Keratinocyte (primary cell): ENCODE data around the gene CCDC18. TPM values are rescaled to one million over a fixed set of nuclear protein-coding genes. Genes with fewer than 3 reads are reported as not detected.

ENCODE experiments used
- DNase-seq: peaks from one replicate; pipeline ENCODE4 v3.0.0-alpha.2; 2011; ENCODE audit warnings: low read depth, missing footprints, low spot score
- FAIRE-seq: peaks from 2 replicates; lab custom pipeline; 2011; peaks lifted over from hg19 to GRCh38; lab: Jason Lieb, UNC
- H2AFZ ChIP-seq: 2 replicates; pipeline ENCODE4 v1.6.0; 2012; ENCODE audit warnings: low read length, control low read depth, inconsistent platforms; ENCODE audit not compliant: control insufficient read depth
- H3K27ac ChIP-seq: 2 replicates; pipeline ENCODE4 v1.5.1; 2011; ENCODE audit warnings: low read length; ENCODE audit not compliant: control insufficient read depth, insufficient read depth
- H3K27me3 ChIP-seq: 3 replicates; pipeline ENCODE4 v1.6.0; 2011; ENCODE audit warnings: low read length; ENCODE audit not compliant: control insufficient read depth, insufficient read depth; ENCODE audit errors: extremely low read depth
- H3K36me3 ChIP-seq, 2 experiments: 2 replicates in 1 of 2; 3 replicates in 1 of 2; pipeline ENCODE4 v1.5.1; 2011; ENCODE audit warnings: low read length in 2 of 2, mild to moderate bottlenecking in 1 of 2; ENCODE audit not compliant: control insufficient read depth in 2 of 2, insufficient read depth in 2 of 2; ENCODE audit errors: extremely low read depth in 1 of 2
- H3K4me1 ChIP-seq: 3 replicates; pipeline ENCODE4 v1.5.1; 2011; ENCODE audit warnings: low read length; ENCODE audit not compliant: control insufficient read depth, insufficient read depth; ENCODE audit errors: extremely low read depth
- H3K4me2 ChIP-seq: 3 replicates; pipeline ENCODE4 v1.6.0; 2011; ENCODE audit warnings: low read depth, low read length; ENCODE audit not compliant: control insufficient read depth, insufficient read depth; ENCODE audit errors: extremely low read depth
- H3K4me3 ChIP-seq, 3 experiments: fragments of 200-600 bp in 1 of 3; sonication (generic) in 1 of 3; 2 replicates in 2 of 3; 3 replicates in 1 of 3; pipeline ENCODE4 v1.5.1; 2011 to 2016; ENCODE audit warnings: low read length in 3 of 3, mild to moderate bottlenecking in 3 of 3, control low read depth in 2 of 3, inconsistent platforms in 1 of 3, low read depth in 1 of 3, mixed read lengths in 1 of 3, mixed run types in 1 of 3, moderate library complexity in 1 of 3; ENCODE audit not compliant: control insufficient read depth in 2 of 3, insufficient read depth in 2 of 3; ENCODE audit errors: extremely low read depth in 1 of 3
- H3K79me2 ChIP-seq: 2 replicates; pipeline ENCODE4 v1.6.0; 2012; ENCODE audit warnings: low read length; ENCODE audit not compliant: control insufficient read depth, insufficient read depth
- H3K9ac ChIP-seq: 3 replicates; pipeline ENCODE4 v1.6.0; 2011; ENCODE audit warnings: low read length; ENCODE audit not compliant: control insufficient read depth, insufficient read depth; ENCODE audit errors: extremely low read depth
- H3K9me1 ChIP-seq: 3 replicates; pipeline ENCODE4 v1.6.0; 2011; ENCODE audit warnings: low read length; ENCODE audit not compliant: control insufficient read depth, insufficient read depth; ENCODE audit errors: extremely low read depth
- H3K9me3 ChIP-seq: 2 replicates; pipeline ENCODE4 v1.5.1; 2012; ENCODE audit warnings: low read depth, low read length; ENCODE audit not compliant: control insufficient read depth
- H4K20me1 ChIP-seq: 3 replicates; pipeline ENCODE4 v1.6.0; 2011; ENCODE audit warnings: low read length; ENCODE audit not compliant: control insufficient read depth, insufficient read depth; ENCODE audit errors: extremely low read depth
- CTCF ChIP-seq, 3 experiments: IDR thresholded peaks in 1 of 3; conservative IDR thresholded peaks in 1 of 3; optimal IDR thresholded peaks in 1 of 3; 2 replicates in 2 of 3; 3 replicates in 1 of 3; pipeline versions ENCODE3 to v1.5.1; 2011; ENCODE audit warnings: low read length in 3 of 3, mild to moderate bottlenecking in 3 of 3, moderate library complexity in 2 of 3, control low read depth in 1 of 3, inconsistent platforms in 1 of 3; ENCODE audit not compliant: insufficient read depth in 2 of 3; ENCODE audit errors: extremely low read depth in 1 of 3
- EZH2 ChIP-seq: IDR thresholded peaks from one replicate; pipeline ENCODE4 v1.6.1; 2012; ENCODE audit warnings: inconsistent platforms, mild to moderate bottlenecking, low read length, moderate library complexity
- dilution Hi-C: fragments of 300-500 bp; cut with MboI; formaldehyde crosslinking; loops from one replicate; pipeline ENCODE4 v1.7.0; 2020; ENCODE audit warnings: low sequenced_read_pairs; ENCODE audit not compliant: extremely low pct_ligation_motif_present
- polyA plus RNA-seq, 5 experiments: library from polyadenylated mRNA; depleted of rRNA in 3 of 5; stranded (reverse) in 3 of 5; stranded (forward) in 1 of 5; unstranded in 1 of 5; fragments of >200 nt; gene quantifications; 1 replicate in 1 of 5; 2 replicates in 3 of 5; 3 replicates in 1 of 5; pipeline versions ENCODE4 v1.2.1 to v1.2.3, GENCODE V29; 2011 to 2012; ENCODE audit warnings: missing spikeins in 2 of 5, low read depth in 1 of 5, low replicate concordance in 1 of 5

CCDC18 gene
- polyA plus RNA-seq, 1 donor (not counting 4 experiments of a cell fraction or from before 2014, with no cell fraction given), result 6.0 TPM

GRCh38 chr1:93223023-93223675 is 42.6 kb downstream of the CCDC18 start:
- Histone ChIP-seq H3K4me1 (peaks cover 14% of the 10 kb centered on the region), H3K27me3 (no peaks in the 10 kb centered on the region), H3K9me1 (no peaks in the 10 kb centered on the region), H3K79me2 (no peaks in the 10 kb centered on the region), H3K27ac (no peak overlapping the region), H3K36me3 (peaks cover 0 to 7% of the 10 kb centered on the region in 2 experiments), H3K9ac (no peak overlapping the region), H3K9me3 (no peaks in the 10 kb centered on the region), H4K20me1 (no peaks in the 10 kb centered on the region), H3K4me3 (no peak overlapping the region), H2AFZ (no peak overlapping the region), H3K4me2 (no peak overlapping the region)
- FAIRE-seq (no peak), DNase-seq (no peak)
- dilution Hi-C loops, result no loop called here
- TF ChIP-seq CTCF (optimal IDR thresholded peaks at IDR 0.05 in 1 of 3, IDR thresholded peaks at IDR 0.05 in 1 of 3, conservative IDR thresholded peaks at IDR 0.05 in 1 of 3; ENCODE audit: extremely low read depth in 1 of 3, insufficient read depth in 2 of 3, low read length in 3 of 3) (no peak), EZH2 (no peak)

GRCh38 chr1:93235261-93235660 is 54.7 kb downstream of the CCDC18 start:
- no peak for DNase-seq
- FAIRE-seq, result no peak
- dilution Hi-C loops, result no loop called here

More at GRCh38 chr1:93235261-93235660, 54.7 kb downstream of the CCDC18 start:
- H4K20me1 ChIP-seq, result no peaks in the 10 kb centered on the region
- H3K9me1 ChIP-seq, result no peaks in the 10 kb centered on the region
- no peak for TF ChIP-seq EZH2
- TF ChIP-seq CTCF (optimal IDR thresholded peaks at IDR 0.05 in 1 of 3, IDR thresholded peaks at IDR 0.05 in 1 of 3, conservative IDR thresholded peaks at IDR 0.05 in 1 of 3; ENCODE audit: extremely low read depth in 1 of 3, insufficient read depth in 2 of 3, low read length in 3 of 3), result no peak
- no peak overlapping the region for H3K27ac ChIP-seq
- no peaks in the 10 kb centered on the region for H3K4me1 ChIP-seq
- H3K36me3 ChIP-seq, result peaks cover 0 to 9% of the 10 kb centered on the region in 2 experiments
- no peaks in the 10 kb centered on the region for H3K27me3 ChIP-seq
- no peak overlapping the region for H2AFZ ChIP-seq
- no peak overlapping the region for H3K9ac ChIP-seq
- H3K4me3 ChIP-seq, result no peak overlapping the region
- no peaks in the 10 kb centered on the region for H3K9me3 ChIP-seq
- H3K79me2 ChIP-seq, result no peaks in the 10 kb centered on the region
- no peak overlapping the region for H3K4me2 ChIP-seq
